Measurements from ENCODE around the gene ALLC.

Gene ALLC

GRCh38 chr2:3639653-3640052, 18.3 kb upstream of the ALLC start:
- no peak for DNase-seq (ENCODE audit: low read depth)

GRCh38 chr2:3641181-3641580, 16.8 kb upstream of the ALLC start:
- no peak for DNase-seq (ENCODE audit: low read depth)

DNA sequence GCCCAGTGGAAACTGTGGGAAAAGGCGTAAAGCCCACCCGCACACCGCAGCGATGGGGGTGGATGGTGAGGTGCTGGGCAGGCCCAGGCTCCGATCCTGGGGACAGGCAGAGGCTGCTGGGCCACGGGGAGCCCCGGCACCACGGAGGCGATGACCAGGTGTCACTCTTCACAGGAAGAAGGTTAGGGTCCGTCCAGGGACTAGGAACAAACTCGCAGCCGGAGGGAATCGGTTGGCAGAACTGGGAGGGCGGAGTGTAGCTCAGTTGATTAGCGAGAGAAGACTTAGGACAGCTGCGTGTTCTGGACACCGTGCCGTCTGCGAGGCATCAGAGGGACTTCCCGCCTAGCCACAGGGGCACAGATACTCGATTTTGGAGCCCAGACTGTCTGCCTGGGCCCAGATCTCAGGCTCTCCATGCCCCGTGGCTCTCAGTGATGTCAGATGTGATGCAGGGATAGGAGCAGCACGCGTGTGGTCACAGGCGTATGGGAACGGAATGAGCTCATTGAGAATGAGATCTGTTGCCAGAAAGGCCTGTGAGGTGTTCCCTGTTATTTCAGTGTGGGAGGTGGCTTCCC, 16.1 kb upstream of the ALLC start:
- DNase-seq (ENCODE audit: low read depth) = no peak

DNA sequence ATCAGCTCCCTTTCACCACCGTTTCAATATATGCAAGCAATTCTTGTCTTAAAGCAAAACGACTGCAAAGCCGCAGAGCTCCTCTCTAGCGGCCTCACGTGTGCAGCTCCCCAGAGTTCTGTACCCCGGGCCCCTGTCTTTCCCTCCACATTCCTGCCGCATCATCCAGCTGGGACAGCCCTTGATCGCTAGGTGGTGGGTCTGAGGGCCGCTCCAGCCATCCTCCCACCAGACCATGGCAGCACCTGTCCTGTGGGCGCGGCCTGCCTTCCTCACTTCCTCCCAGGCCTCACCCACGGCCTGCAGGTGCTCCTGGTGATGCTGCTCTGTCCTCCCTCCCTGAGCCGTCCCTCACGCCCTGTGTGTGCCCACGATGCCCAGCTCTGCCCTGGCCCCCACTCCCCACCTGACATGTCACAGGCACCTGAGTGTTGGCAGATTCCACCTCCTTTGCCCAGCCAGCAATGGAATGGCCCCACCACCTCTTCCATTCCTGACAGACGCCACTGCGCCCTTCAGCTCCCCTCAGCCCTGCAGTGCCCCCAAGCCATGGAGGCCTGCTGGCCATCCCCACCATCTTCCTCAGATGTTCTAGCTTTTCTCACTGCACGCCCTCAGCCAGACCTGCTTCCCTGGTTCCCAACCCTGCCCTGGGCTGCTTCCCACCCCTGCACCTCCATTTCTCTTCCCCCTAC, 15.3 kb upstream of the ALLC start:
- DNase-seq (ENCODE audit: low read depth) = no peak

DNA sequence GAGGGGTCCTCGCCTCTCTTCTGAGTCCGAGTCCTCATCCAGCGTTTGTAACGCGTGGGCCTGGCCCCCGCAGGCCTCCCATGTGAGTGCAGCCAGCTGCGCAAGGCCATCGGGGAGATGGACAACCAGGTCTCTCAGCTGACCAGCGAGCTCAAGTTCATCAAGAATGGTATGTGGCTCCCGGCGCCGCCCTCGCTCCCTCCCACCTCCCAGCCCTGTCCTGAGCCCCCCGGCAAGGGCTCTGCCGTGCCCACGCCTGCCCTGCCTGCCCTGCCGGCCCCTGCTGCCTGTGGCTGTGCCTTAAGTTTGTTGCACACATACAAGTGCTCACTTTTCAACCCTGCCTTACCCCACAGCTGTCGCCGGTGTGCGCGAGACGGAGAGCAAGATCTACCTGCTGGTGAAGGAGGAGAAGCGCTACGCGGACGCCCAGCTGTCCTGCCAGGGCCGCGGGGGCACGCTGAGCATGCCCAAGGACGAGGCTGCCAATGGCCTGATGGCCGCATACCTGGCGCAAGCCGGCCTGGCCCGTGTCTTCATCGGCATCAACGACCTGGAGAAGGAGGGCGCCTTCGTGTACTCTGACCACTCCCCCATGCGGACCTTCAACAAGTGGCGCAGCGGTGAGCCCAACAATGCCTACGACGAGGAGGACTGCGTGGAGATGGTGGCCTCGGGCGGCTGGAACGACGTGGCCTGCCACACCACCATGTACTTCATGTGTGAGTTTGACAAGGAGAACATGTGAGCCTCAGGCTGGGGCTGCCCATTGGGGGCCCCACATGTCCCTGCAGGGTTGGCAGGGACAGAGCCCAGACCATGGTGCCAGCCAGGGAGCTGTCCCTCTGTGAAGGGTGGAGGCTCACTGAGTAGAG, 14.4 kb upstream of the ALLC start:
- DNase-seq (ENCODE audit: low read depth) = no peak

GRCh38 chr2:3644246-3644525, 13.8 kb upstream of the ALLC start:
- no peak for DNase-seq (ENCODE audit: low read depth)

DNA sequence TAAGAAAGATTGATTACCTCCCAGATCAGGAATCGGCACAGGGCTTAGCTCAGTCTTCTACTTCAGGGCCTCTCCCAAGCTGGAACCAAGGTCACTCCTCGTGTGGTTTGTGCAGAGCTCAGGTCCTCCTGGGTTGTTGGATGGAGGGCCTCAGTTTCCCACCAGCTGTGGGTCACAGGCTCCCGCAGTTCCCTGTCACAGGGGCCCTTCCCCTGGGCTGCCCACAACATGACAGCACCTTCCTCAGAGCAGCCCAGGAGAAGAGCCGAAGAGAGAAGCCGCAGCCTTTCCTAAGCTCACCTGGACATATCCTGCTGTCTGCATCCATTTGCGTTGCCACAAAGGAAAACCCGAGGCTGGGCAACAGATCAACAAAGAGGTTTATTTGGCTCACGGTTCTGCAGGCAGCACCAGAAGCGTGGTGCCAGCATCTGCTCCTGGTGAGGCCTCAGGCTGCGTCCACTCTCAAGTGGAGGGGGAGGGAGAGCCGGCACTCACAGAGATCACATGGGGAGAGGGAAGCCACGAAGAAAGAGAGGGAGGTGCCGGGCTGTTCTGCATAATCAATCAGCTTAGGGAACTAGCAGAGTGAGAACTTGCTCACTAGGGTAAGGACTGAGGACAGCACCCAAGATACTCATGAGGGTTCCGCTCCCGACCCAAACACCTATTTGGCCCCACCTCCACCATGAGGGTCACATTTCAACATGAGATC, 13.0 kb upstream of the ALLC start:
- DNase-seq (ENCODE audit: low read depth) = no peak

DNA sequence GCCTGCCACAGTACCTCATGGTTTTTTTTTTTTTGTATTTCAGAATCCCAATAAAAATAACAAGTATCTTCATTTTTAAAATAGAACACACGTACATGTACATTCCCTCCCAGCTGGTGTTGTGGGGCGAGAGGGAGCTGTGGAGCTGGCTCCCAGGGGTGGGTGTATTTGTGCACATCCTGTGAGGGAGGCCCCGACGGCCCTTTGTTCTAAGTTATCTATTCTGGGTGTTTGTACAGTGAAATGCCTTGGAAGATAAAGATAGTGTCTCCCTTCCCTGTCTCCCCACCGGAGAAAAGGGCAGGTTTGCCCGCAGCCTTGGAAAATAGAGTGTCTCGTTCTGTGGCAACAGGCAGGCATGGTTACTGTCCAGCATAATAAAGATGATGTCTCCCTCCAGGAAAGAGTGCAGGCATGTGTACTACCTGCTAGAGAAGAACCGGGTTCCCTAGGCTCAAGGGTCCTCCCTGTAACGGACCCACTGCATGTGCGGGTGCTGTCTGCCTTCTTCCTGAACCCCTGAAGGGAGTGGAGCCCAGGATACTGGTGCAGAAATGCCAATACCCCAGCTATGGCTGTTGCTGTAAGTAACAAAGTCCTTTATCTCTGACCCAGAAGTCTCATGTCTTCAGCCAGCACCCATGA, 12.1 kb upstream of the ALLC start:
- DNase-seq (ENCODE audit: low read depth) = no peak

DNA sequence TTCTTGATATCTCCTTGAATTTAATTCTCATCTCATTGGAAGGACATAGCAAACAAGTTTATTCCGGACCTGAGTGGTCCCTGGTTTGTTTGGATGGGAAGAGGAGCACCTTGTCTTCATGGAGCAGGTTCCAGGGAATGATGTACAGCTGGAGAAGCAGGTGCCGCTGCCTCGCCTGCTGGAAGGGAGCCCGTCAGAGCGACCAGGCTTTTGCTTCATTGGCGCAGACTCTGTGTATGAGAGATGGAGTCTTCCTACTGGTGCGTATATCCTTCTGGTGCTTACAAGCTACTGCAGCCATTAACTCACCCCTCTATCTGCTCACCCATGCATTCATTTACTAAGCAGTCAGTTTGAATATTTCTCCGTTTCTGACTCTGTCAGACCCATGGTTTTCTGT, 11.6 kb upstream of the ALLC start:
- DNase-seq (ENCODE audit: low read depth) = no peak

- DNase-seq (ENCODE audit: low read depth) = no peak
Observed at GRCh38 chr2:3647246-3647645, 10.8 kb upstream of the ALLC start.

DNA sequence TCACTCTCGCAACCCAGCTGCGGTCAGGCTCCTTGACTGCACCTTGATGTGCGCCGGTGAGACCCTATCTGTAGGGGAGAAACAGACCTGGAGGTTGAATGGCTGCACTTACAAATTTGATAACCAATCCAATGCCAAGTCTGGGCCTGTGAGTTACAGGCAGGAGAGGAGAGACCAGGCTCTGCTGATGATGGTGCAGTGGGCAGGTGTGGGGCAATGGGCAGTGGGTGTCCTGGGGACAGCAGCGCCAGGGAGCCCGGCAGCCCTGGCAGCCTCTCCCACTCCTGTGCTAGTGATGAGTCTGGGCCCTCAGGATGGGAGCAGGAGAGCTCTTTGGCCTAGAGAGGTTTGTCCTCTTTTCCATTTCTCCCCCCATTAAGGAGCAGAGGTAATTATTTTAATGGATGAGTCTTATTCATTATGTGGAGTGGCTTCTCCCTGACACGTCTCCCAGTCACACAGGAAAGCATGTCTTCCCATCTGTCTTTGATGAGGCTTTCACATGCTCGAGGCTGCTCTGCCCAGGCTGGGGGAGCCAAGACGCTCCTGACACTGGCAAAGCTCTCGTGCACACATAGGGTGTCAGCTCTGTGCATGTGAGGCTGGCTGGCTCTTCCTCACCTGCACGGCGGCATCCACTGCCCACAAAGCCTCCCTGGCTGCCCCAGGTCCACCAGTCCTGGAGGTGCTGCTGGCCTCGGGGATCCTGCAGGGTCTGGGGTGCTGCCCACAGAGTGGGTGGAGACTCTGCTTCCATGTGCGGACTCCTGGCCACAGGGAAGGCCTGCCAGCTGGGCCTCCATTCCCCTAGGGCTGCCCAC, 10.0 kb upstream of the ALLC start:
- no peak for DNase-seq (ENCODE audit: low read depth)

GRCh38 chr2:3648652-3649177, 9.3 kb upstream of the ALLC start:
- no peak for DNase-seq (ENCODE audit: low read depth)

DNA sequence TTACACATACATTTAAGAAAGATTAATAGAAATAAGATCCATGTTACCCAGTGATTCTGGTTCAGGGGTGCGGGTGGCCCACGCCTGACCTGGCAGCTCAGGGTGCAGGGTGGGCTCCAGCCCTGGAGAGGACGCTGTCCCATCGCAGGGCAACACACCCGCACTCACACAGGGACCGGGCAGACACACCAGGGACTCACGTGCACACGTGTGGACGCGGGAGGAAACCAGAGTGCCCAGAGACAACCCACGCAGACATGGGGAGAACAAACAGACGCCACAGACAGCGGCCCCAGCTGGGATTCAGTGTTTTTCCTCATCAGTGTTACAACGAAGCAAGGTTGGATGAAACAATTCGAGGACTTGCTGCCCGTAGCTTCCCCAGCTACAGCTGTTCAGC, 8.4 kb upstream of the ALLC start:
- no peak for DNase-seq (ENCODE audit: low read depth)

GRCh38 chr2:3650140-3650920, 7.7 kb upstream of the ALLC start:
- DNase-seq (ENCODE audit: low read depth) = no peak

DNA sequence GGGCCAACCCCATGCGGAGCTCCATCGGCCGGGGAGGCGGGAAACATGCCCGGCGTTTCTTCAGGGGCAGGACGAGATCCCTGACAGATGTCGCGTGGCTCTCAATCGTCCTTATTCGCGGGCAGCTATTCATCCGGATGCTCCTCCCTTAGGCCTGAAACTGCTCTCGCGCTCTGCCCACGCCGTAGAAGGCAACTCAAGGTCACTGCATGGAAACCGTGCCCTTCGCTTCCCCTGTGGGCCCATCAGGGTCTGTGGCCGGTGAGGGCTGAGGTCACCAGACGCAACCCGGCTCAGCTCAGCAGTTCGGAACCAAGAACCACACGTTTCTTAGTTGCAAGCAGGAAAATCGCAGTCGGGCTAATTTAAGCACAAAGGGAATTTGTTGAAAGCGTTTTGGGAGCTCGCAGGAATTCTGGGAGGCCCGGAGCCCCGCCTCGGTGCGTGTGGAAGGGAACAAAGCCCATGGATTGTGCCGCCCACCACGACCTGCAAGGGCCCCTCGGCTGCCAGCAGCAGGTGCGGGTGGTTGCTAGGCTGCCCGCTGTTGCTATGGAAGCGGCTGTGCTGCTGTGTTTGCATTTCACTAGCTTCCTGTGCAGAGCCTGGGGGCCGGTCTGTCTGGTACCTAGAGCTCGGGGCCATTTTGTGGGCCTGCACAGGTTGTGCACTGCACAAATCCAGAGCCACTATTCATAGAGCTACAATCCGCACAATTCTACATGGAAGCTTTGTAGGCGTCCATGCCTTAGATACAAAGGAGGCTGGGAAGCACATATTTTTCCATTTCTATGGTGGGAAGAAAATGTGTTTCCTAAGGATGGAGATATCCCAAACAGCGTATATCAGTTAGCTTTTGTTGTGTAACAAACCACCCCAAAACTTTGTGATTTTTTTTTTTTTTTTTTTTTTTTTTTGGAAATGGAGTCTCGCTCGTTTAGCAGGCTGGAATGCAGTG, 6.0 kb upstream of the ALLC start:
- no peak for DNase-seq (ENCODE audit: low read depth)

DNA sequence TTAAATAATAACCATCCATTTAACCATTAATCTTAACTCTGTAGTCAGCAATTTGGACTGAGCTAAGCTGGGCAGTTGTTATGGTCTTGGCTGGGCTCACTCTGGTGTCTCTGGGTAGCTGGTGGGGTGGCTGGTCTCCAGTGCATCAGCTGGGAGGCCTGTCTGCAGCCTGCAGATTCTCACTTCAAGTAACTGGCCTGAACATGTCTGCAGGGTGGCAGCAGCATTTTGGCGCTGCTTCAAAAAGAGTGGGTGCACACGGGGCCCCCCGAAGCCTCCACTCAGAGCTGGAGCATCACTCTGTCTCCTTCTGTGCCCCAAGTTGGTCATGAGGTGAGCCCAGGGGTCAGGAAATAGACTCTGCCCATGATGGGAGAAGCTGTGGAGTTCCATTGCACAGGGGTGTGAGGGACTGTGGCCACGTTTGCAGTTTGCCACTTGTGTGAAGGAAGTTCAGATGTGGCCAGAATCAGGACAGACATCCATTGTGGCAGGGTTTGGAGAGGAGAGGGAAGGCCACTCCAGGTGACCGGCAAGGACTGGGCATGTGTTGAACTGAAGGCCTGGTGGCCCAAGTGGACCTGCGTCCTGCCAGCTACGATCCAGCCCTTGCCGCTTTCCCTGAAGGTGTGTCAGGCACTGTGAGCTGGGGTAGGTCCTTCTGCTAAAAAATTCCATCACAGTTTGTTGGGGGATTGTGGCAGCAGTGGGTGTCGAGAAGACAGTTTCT, 4.9 kb upstream of the ALLC start:
- no peak for DNase-seq (ENCODE audit: low read depth)

DNA sequence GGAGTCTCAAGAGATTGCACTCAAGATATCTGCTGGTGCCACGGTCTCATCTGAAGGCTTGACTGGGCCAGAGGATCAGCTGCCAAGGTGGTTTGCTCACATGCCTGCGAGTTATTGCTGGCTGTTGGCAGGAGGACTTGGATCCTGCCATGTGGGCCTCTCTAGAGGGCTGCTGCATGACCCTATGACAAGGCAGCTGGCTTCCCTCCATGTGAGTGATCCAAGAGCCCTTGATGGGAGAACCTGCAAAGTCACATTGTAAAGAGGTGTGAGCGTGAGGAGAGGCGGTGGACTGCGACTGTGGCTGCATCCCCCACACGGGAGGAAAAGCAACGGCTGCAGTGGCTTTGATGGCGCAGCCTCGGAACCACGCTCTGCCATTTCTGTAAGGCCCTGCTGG, 4.0 kb upstream of the ALLC start:
- DNase-seq (ENCODE audit: low read depth) = no peak

- DNase-seq (ENCODE audit: low read depth) = no peak
Observed at GRCh38 chr2:3654531-3655225, 3.3 kb upstream of the ALLC start.
